Measurements from ENCODE around the gene LILRA5.

GRCh38 chr19:54337858-54338230, 24.9 kb upstream of the LILRA5 start:
- TF ChIP-seq POLR2A (IDR thresholded peaks at IDR 0.05): no peak
- TF ChIP-seq CTCF (IDR thresholded peaks at IDR 0.05): no peak
- TF ChIP-seq POLR2AphosphoS5 (IDR thresholded peaks at IDR 0.05): no peak
